GM19035 (cell line): ENCODE measurements around the gene MFSD8.
"Not testable (repeated sequence)": the region's sequence is repeated elsewhere in the genome, so short reads cannot be mapped to it uniquely, and the experiment has no call there.

Source experiments
- ATAC-seq: cut with Tn5 transposase; IDR thresholded peaks from one replicate; pipeline ENCODE4 v1.9.1; 2021; ENCODE audit not compliant: unreplicated experiment

MFSD8 gene

DNA sequence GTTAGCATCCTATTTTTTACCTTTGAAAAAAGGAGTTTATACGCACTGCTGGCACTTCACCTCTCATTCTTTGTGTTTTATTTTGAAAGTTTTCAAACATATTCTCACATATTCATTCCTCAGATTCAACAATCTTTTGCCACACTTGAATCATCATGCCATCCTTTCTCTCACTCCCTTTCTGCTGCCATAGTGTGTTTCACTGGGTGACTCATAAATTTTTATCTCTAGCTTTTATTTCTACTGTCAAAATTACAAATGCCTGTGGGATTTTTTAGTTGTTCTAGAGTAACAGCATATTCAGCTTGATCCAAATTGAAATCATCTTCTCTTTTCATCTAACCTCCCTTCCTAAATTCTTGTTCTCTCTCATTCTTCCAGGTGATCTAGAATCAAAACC is 28.0 kb downstream of the MFSD8 start:
- ATAC-seq: no peak

DNA sequence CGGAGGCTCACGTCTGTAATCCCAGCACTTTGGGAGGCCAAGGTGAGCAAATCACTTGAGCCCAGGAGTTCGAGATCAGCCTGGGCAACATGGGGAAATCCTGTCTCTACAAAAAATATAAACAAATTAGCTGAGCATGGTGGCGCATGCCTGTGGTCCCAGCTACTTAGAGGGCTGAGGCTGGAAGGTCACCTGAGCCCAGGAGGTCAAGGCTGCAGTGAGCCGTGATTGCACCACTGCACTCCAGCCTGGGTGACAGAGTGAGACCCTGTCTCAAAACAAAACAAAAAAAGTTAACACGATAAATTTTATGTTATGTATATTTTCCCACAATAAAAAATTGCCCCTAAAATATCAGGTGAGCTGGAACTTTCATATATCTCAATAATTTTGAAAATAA is 33.1 kb downstream of the MFSD8 start:
- not testable (repeated sequence) for ATAC-seq

GRCh38 chr4:127930175-127930574 is 34.8 kb downstream of the MFSD8 start:
- ATAC-seq: no peak

- not testable (repeated sequence) for ATAC-seq
These were observed 39.3 kb downstream of the MFSD8 start for GRCh38 chr4:127925720-127926119.

DNA sequence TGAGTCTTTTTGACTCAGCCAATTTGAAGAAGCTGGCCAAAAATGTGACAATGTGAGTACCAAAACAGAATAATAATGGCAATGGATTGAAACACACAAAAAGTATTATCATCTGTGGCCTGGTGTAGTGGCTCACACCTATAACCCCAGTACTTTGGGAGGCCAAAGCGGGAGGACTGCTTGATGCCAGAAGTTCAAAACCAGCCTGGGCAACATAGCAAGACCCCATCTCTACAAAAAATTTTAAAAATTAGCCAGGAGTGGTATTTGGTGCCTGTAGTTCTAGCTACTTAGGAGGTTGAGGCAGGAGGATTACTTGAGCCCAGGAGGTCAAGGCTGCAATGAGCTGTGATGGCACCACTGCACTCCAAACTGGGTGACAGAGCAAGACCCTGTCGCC is 42.7 kb downstream of the MFSD8 start:
- no peak for ATAC-seq

DNA sequence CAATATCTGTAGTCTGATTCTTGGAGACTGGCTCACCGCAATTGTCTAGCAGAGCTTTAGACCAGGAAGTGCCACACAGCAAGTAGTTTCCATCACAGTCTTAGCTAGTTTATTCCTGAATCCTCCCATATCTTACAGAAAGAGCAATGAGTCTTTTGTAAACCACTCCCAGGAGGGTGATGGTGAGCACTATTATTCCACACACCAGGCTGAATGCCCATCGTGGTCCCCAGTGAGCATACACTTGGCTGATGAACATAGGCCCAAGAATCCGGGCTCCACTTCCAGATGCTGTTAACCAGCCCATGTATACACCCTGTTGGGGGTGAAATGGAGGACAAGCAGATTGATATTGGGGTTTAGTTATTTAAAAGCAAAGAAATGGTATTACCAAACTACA is 44.5 kb downstream of the MFSD8 start:
- ATAC-seq: no peak

DNA sequence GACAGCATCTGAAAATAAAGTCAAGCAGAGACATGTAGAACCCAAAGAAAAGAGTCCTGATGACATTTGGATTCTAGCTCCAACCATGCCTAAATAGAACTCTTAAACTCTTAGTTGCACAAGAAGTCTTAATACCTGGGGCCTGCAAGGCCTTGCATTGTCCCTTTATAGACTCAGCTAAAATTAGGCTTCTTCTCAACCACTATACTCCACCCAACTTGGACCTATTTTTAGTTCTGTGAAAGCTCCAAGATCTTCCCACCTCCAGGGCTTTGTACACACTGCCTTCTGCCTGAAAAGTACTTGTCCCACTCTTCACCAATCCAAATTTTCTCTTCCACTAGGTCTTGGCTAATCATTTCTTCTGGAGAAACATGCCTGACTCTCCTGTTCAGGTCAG is 47.8 kb downstream of the MFSD8 start:
- ATAC-seq: no peak

GRCh38 chr4:127916512-127916911 is 48.5 kb downstream of the MFSD8 start:
- no peak for ATAC-seq

DNA sequence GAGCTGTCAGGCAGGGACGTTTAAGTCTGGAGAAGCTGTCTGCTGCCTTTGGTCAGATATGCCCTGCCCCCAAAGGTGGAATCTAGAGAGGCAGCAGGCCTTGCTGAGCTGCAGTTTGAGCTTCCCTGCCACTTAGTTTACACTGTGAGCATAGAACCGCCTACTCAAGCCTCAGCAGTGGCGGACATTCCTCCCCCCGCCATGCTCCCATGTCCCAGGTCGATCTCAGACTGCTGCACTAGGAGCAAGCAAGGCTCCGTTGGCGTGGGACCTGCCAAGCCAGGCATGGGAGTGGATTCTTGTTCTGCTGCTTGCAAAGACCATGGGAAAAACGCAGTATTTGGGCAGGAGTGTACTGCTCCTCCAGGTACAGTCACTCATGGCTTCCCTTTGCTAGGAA is 59.9 kb downstream of the MFSD8 start:
- ATAC-seq: no peak

GRCh38 chr4:127899682-127900081 is 65.3 kb downstream of the MFSD8 start:
- not testable (repeated sequence) for ATAC-seq

- ATAC-seq: no peak
These were observed 68.4 kb downstream of the MFSD8 start for GRCh38 chr4:127896528-127896927.

- ATAC-seq: no peak
These were observed 68.9 kb downstream of the MFSD8 start for GRCh38 chr4:127896069-127896468.

- no peak for ATAC-seq
These were observed 75.1 kb downstream of the MFSD8 start for GRCh38 chr4:127889903-127890302.

DNA sequence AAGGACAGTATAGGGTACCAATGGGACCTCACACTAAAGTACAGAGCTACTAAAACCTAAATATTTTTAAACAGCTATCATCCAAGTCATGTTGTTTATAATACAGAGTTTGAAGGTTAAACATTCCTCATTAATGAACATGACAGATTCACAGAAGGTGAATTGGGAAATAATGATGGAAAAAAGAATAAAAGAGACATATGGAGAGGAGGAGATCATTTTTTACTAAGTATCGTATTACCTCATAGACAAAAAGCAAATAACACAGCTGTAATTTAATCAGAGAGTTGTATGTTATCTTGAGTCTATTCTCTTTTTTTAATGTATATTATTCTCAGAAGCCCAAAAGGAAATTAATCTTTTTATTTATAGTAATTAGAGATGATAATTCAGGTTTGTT is 76.4 kb downstream of the MFSD8 start:
- no peak for ATAC-seq

GRCh38 chr4:127881563-127881864 is 83.5 kb downstream of the MFSD8 start:
- peak; percentile 38 for ATAC-seq

- ATAC-seq: peak; percentile 91
These were observed 84.0 kb downstream of the MFSD8 start, which contains the start of gene PLK4 for GRCh38 chr4:127880763-127881562. PLK4 (plus strand) TSS chr4:127880893; CDS start chr4:127881135, 242 bp downstream.

DNA sequence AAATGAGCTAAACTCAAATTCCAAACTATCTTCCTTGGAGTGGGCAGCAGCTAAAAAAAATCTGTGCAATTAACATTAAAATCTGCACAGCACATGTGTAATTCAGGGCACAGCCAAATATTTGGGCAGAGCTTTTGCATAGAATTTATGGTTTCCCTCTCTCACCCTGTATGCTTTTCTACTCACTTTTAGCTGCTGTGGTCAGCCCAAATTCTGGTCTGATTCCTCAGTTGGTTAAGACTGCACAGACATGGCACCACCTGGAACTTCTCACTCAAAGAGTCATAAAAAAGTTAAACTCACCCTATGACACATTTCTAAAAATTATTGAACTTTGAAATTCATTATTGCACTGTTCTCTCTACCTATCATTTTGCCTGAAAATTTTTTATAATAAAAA is 89.2 kb downstream of the MFSD8 start:
- no peak for ATAC-seq

DNA sequence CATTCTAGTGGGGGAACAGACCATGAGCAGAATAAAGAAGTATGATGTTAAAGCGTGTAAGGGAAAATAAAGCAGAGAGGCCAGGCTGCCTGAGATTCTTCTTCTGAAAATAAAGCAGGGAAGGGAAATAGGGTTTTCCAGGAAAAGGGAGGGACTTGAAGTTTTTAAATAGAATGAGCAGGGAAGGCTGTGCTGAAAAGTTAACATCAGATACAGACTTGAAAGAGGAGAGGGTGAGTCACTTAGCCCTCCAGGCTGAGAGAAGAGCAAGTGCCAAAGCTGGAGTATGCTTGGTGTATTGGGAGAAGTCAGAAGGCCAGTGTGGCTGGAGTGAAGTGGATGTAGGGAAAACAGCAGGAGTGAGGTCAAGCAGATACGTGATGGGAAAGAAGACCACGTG is 94.3 kb downstream of the MFSD8 start:
- ATAC-seq: no peak

GRCh38 chr4:127870281-127870680 is 94.7 kb downstream of the MFSD8 start:
- no peak for ATAC-seq

GRCh38 chr4:127868196-127868595 is 96.8 kb downstream of the MFSD8 start:
- ATAC-seq: no peak
